EH (cell line): ENCODE measurements around the gene GOLGA8B.
"Not testable (repeated sequence)": the region's sequence is repeated elsewhere in the genome, so short reads cannot be mapped to it uniquely, and the experiment has no call there.

Experiments
- DNase-seq: peaks from one replicate; pipeline ENCODE4 v3.0.0-alpha.2; 2015; ENCODE audit warnings: low read depth

Gene GOLGA8B, protein sequence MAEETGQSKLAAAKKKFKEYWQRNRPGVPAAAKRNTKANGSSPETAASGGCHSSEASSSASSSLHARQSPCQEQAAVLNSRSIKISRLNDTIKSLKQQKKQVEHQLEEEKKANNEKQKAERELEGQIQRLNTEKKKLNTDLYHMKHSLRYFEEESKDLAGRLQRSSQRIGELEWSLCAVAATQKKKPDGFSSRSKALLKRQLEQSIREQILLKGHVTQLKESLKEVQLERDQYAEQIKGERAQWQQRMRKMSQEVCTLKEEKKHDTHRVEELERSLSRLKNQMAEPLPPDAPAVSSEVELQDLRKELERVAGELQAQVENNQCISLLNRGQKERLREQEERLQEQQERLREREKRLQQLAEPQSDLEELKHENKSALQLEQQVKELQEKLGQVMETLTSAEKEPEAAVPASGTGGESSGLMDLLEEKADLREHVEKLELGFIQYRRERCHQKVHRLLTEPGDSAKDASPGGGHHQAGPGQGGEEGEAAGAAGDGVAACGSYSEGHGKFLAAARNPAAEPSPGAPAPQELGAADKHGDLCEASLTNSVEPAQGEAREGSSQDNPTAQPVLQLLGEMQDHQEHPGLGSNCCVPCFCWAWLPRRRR

DNA sequence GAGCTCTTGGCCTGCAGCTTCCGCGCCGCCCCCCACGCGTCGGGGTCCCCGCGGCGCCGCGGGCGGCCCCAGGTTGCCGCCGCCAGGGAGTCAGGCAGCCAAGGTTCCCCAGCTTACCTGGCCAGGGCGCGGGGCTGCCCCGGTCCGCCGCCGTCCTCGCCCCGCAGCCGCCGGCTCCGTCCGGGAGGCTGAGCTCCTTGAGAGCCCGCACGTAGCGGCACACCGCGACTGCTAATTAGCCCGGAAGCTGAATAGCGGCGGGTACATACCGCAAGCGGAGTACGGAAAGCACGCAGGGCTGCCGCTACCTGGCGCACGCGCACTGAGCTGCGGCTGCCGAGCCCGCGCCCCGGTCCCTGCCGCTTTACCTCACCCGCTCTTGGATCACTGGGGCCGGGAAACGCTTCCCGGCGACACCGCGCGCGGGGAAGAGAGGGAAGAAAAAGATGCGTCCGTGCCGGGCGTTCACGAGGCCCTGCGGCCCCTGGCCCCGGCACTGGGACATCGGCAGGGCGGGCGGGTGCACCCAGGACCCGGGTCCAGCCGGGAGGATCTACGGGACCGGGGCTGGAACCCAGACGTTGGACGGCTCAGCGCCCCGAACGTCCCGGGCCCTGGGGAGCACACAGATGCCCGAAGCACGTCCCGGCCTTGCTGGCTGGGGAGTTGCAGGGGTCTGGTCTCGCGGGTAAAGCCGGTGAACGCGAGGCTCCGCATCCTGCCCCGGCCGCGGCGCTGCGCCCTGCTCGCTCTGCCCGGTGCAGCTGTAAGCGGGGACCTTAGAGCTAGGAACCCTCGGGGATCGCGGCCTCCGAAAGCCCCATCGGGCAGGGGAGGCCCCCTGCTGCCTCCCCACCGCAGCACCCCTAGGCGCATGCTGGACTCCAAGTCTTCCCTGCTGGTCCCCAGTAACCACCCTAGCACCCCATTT lies at the start of gene GOLGA8B:
Gene GOLGA8B, minus strand, starts transcription at position 253 of the 931 bp plus-strand sequence. CDS start 47,739 bp downstream, outside the sequence.
- DNase-seq: peak; percentile 61

DNA sequence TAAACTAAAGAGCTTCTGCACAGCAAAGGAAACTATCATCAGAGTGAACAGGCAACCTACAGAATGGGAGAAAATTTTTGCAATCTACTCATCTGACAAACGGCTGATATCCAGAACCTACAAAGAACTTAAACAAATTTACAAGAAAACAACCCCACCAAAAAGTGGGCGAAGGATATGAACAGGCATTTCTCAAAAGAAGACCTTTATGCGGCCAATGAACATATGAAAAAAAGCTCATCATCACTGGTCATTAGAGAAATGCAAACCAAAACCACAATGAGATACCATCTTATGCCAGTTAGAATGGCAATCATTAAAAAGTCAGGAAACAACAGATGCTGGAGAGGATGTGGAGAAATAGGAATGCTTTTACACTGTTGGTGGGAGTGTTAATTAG lies 49.7 kb upstream of the GOLGA8B start:
- DNase-seq: not testable (repeated sequence)

DNA sequence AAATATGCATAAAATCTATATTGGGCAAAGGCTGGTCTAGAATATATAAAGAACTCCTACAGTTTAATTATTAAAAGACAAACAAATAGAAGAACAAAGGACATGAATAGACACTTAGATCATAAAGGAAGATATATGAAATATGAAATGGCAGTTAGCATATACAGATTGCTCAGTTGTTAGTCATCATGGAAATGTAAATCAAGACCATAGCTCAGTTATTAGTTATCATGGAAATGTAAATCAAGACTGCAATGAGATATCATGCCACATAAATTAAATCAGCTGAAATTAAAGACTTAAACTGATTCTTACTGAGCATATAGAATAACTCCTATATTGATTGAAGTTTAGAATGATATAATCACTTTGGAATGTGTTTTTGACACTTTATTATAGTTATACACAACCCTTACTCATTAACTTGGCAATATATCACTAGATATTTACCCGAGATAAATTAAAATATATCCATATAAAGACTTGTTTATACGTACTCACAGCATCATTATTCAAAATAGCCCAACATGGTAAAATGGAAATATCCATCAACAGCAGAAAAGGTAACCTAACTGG lies 45.2 kb upstream of the GOLGA8B start:
- peak; percentile 27 for DNase-seq

DNA sequence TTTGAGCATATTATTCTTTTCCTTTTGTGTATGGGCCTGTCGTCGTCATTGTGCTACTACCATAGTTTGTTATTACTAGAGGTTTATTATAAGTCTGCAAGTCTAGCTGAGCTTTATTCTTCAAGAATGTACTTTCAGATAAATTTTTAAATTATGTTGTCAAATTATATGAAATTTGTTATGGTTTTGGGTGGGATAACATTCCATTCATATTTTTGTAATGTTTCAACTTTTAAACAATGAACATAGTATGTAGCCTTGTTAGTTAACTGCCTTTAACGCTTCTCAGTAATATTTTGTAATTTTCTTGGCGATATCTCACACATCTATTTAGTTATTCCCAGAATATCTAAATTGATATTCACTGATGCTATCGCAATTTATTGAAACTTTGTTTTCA lies 41.6 kb upstream of the GOLGA8B start:
- no peak for DNase-seq

DNA sequence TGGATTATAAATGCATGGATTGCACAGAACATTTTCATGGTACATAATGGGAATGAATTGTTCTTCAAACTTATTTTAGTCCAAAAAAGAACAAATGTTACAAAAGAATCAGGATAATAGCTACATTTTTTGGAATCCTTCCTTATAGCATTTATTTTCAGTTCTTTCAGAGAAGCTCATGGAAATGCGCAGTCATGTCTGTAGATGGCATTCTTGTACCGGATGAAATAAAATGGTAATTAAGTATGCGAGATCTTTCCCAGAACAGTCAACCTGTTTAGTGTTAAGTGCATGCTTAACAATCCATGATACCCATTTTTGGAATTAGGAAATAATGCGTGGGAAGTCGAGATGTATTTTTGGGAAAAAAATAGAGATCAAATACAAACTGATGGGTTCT lies 38.2 kb upstream of the GOLGA8B start:
- peak; percentile 60 for DNase-seq

DNA sequence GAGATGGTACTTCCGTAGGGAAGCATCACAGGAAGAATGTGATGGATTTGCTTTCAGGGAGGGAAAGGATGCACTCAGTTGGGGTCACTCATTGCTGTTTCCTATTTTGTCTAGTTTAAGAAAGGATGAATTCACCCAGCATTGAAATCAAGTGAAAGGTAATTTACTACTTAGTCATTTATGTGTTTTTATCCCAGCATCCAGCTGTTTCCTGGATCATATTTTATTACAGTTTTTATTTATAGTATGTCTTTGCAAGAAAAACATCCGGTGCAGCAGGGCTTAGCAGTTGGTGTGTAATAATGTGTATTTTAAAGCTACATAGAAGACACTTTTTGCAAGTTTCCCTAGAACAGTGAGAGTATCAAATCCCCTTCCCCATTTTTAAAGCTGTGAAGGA lies 37.4 kb upstream of the GOLGA8B start:
- DNase-seq: peak; percentile 10

DNA sequence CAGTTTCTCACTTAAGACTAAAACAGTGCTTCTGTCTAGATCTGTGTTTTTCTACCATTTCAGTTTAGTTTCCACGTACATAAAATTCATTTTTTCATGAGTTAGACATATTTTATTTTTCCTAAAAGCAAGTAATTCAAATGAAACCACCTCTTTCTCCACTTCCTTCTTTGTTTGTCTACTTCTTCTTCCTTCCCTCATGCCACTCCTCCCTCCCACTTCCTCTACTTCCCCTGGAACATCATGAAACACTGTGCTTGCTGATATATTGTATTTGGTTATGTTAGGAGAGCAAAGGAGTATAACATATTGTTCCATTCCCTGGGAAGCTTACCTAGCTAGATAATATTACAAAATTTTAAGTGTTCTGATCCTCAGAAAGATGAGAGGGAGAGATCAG lies 36.7 kb upstream of the GOLGA8B start:
- no peak for DNase-seq

DNA sequence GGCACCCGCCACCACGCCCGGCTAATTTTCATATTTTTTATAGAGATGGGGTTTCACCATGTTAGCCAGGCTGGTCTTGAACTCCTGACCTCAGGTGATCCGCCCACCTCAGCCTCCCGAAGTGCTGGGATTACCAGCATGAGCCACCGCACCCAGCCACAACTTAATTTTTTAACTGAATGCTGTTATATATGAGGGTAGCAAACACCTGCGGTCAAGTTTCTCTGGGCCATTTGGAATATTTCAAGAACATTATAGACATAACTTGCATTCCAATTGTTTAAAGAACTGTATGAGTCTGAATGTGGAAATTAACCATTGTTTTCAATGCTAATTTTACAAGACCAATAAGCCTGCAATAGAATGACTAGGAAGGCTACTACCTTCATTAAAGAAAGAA lies 35.7 kb upstream of the GOLGA8B start:
- DNase-seq: no peak

DNA sequence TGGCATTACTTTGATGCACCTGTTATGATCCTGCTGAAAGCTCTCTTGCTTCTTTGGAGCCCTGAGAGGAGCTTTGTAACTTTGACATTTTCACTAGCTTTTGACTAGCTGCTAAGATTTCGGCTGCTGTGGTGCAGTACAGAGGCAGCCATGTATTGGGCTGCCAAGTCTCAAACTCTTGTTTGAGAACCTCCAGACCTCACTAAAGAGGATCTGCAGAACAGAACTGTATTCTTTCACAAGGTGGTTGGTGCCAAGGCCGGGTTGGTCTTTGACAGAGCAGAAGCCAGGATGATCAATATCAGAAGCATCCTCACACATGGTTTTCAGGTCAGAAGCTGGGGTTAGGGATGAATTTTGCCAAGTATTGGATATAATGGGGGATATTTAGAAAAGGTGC lies 34.6 kb upstream of the GOLGA8B start:
- no peak for DNase-seq

DNA sequence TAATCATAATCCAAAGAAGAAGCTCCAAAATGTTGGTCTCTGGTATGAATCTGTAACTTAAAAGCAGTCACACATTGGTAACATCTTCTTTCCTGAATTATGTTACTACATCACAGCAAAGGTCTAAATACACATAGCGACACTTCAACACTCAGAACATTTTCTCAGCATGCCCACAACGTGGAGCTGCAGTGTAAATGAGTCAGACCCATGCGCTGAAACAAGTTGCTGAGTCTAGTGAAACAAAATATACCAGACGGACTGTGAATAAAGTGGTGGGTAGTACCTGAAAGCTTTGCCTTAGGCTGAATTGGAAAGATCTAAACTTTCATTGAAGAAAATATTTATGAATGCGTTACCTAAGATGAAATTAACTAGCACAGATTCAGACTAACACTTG lies 33.2 kb upstream of the GOLGA8B start:
- DNase-seq: peak; percentile 43

DNA sequence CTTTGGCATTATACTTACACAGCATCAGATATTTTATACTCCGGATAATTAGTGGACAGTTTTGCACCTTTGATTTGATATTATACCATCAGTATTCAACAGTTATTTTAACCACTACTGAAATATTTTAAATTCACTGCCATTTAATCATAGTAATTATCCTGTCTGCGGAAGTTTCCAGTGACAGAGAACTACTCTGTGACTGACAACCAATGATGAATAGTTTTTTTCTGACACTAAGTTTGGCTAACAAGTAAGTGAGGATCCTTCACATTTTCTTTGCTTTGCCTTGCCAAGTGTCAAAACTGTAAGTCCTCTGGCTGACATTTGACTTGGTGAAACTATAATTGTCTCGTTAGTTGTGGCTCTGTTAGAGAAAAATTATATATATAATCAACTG lies 30.5 kb upstream of the GOLGA8B start:
- no peak for DNase-seq

DNA sequence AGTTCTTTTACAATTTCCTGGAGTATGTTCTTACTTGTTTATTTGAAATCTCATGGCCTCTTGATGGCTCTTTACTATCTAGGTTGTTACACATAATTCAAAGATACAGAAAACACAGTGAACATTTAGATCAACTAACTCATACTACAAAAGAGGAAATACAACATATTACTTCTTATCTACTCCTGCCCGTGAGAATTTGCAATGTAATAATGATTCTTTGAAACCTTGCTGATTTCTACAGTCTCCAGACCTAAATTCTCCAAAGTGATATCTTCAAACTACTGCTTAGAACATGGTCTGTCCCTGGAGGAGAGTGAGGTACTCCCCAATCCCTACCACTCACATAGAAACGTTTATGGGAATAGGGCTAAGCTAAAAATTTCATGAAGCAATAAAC lies 29.9 kb upstream of the GOLGA8B start:
- DNase-seq: no peak

DNA sequence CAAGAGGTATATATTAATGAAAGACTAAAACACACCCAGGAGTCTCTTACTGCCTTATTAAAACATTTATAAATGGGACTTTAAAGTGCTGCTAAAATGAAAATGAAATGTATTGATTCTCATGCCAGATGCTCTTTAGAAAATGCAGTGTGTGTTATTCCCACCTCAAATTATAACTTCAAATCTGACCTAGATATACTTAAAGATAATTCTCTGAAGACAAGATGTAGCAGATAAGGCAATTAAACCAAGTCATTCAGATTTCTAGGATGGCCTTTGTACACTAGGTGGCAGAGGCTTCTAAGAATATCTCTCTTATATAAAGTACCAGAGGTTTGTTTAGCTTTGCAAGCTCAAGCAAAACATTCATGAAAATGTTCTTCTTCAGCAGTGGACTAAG lies 26.9 kb upstream of the GOLGA8B start:
- peak; percentile 29 for DNase-seq

DNA sequence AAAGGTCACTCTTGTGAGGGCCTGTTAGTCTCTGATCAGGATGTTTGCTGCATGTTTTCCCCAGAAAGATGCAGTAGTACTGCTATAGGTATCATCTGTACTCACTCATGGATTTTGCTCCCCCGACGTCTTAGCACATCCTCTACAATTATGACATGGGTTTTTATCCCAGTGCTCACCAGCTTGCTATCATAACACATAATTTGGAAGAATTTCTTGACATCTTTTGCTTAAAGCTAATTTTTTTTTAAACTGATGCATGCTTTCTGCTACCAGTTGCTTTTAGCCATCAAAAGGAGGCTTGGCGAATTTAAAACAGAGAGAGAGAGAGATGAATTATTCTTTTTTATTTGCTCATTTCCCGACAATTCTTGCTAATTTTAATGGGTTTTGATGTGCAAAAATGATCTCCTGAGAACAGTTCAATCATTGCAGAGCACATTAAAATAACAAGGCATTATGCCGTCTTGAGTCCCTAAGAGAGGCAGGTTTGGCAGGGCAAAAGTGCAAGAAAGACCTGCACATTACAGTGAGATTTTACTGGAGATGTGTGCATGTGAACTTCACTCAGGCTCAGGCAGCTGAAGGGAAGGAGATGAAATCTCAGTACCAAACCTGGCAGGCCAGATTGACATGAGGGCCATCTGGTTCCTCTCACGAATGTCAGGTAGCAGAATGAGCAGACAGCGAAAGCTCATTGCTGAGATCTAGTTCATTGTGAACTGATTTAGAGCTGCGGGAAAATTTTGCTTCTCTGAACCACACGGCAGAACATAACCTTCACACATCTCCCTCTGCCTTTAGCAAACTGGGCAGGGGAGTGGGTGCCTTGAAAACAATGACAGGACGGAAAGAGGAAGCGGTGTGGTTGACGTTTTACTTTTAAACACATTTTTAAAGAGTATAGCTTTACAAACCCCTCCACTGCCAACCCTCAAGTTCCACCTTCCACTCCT lies 25.9 kb upstream of the GOLGA8B start:
- no peak for DNase-seq

DNA sequence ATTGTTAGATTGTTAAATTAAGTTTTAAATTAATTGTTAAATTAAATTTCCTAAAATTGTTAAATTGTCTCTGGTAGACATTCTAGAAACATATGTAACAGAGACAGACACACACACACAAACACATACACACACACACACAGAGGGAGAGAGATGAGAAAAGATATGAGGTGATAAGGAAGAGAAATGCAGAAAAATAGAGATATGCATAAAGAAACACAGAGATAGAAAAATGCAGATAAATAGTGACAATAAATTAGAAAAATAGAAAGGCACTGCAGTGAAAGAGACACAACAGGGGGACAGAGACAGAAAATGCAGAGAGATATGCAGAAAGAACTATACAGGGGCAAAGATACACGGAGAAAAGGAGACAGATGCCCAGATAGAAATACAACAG lies 25.1 kb upstream of the GOLGA8B start:
- no peak for DNase-seq

DNA sequence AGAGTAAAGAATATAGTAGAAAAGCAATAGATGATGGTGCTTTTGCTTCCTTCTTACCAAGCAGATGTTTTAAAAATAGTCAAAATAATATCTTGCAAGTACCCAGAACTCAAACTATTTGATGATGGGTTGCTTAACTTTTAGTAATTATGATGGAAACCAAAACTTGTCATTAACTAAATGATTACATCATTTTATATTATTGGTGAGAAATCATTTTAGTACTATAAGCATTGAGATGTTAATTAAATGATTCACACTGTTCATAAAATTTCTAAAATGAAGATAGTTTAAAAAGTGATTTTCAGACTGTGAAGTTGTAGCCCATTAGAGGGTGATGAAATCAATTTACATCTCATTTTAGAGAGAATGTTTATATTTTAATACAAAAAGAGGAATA lies 24.4 kb upstream of the GOLGA8B start:
- DNase-seq: no peak

DNA sequence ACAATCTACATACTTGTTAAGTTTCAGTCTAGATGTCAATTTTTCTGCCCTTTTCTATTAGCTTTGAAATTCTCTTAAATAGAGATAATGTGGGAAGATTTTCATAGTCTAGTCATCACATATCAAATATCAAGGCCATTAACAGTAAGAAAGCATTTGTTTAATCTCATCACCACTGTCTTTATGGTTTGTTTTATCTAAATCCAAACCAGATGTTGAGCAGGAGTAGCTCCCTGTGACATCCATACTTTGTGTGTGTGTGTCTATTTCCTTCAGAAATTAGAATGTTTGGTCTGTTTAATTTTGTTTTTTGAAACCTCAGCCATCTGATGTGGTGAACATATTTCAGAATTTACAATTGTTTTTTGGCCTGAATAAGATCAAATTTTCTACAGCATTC lies 23.1 kb upstream of the GOLGA8B start:
- DNase-seq: no peak

DNA sequence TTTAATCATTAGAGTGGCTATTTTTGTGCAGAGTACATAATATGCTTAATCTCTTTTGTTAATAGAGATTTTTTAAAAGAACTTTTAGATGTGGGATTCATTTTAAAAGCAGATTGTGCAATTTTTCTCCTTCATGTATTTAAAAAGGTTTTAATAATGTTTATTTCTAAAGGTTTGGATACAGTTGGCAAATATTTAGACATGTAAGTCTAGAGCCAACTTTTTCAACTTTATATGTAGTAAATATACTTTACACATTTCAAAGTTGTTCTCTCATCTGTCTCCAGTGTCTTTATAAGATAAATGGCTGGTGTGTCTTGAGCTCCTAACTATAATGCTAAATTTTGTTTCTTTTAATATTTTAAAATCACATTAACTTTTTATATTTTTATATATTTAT lies 22.7 kb upstream of the GOLGA8B start:
- DNase-seq: no peak

DNA sequence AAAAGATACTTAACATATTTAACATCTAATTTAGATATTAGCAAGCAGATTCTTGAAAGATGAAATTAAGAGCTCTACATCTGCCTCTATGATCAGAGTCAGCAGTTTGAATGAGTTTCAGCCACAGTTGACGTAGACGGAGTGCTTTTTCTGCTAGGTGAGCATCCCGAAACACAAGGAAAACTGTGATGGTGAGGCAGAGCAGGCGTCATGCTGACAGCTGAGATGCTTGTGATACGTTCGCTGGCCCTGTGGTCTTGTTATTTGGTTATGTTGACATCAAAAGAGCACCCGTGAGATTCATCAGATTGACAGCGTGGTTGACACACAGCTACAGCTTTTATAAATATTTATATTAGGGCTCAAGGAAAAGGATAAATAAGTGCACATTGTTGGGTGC lies 19.6 kb upstream of the GOLGA8B start:
- DNase-seq: no peak

DNA sequence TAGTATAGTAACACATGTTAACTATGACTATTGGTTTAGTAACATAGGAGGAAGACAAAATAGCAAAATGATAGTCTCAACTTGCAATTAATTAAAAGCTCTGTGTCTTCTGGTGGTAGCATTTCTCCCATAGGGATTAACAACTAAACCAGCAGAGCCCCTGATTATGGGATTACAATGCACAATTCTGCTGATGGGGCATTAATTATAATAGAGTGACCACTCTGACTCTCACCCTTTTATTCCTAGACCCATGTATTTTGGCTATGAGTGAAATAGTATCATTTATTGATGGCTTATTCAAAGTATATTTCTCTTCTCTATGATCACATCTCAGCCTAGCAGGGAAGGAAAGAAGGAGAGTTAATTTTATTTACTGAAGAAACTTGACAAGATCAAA lies 17.5 kb upstream of the GOLGA8B start:
- no peak for DNase-seq
